ENCODE results near the gene KIAA1671.

The KIAA1671 gene

GRCh38 chr22:24953384-24954113, 1.0 kb downstream of the KIAA1671 start:
- DNase-seq, result no peak

- no peak for DNase-seq
These were observed 1.6 kb downstream of the KIAA1671 start for GRCh38 chr22:24954114-24954463.

GRCh38 chr22:24954856-24955255, 2.3 kb downstream of the KIAA1671 start:
- no peak for DNase-seq

- DNase-seq, result no peak
These were observed 4.5 kb downstream of the KIAA1671 start for GRCh38 chr22:24957043-24957442.

- no peak for DNase-seq
These were observed 8.8 kb downstream of the KIAA1671 start for GRCh38 chr22:24961217-24961844.

- DNase-seq, result no peak
These were observed 9.6 kb downstream of the KIAA1671 start for GRCh38 chr22:24962094-24962493.

- DNase-seq, result no peak
These were observed 10.3 kb downstream of the KIAA1671 start for GRCh38 chr22:24962835-24963234.

GRCh38 chr22:24964441-24964840, 11.9 kb downstream of the KIAA1671 start:
- DNase-seq, result no peak

GRCh38 chr22:24965822-24966626, 13.5 kb downstream of the KIAA1671 start:
- DNase-seq, result no peak

- DNase-seq, result no peak
These were observed 15.6 kb downstream of the KIAA1671 start for GRCh38 chr22:24968066-24968561.

- DNase-seq, result no peak
These were observed 17.2 kb downstream of the KIAA1671 start for GRCh38 chr22:24969560-24970301.

GRCh38 chr22:24972369-24972768, 19.9 kb downstream of the KIAA1671 start:
- no peak for DNase-seq

GRCh38 chr22:24973872-24974271, 21.4 kb downstream of the KIAA1671 start:
- DNase-seq, result no peak

GRCh38 chr22:24975125-24975640, 22.7 kb downstream of the KIAA1671 start:
- DNase-seq, result no peak

GRCh38 chr22:24975813-24976341, 23.4 kb downstream of the KIAA1671 start:
- DNase-seq, result no peak

- no peak for DNase-seq
These were observed 24.1 kb downstream of the KIAA1671 start for GRCh38 chr22:24976442-24977218.

GRCh38 chr22:24977370-24978221, 25.1 kb downstream of the KIAA1671 start:
- no peak for DNase-seq

- no peak for DNase-seq
These were observed 25.8 kb downstream of the KIAA1671 start for GRCh38 chr22:24978308-24978707.

GRCh38 chr22:24981066-24981465, 28.6 kb downstream of the KIAA1671 start:
- DNase-seq, result no peak

- no peak for DNase-seq
These were observed 29.1 kb downstream of the KIAA1671 start for GRCh38 chr22:24981656-24982055.

Measured in CD4-positive, alpha-beta T cell treated with Interleukin-15 for 1 hour (primary cell).